Measurements from ENCODE around the gene SPAG6.
A peak's percentile ranks its signal among the peaks of the same experiment; 100 is the strongest.
"Not testable (repeated sequence)": the region's sequence is repeated elsewhere in the genome, so short reads cannot be mapped to it uniquely, and the experiment has no call there.

SPAG6 gene

GRCh38 chr10:22374489-22375126, 29.3 kb downstream of the SPAG6 start:
- DNase-seq = no peak

GRCh38 chr10:22379059-22379458, 33.8 kb downstream of the SPAG6 start:
- DNase-seq = no peak

- DNase-seq = no peak
Measured at GRCh38 chr10:22381262-22381661, 36.0 kb downstream of the SPAG6 start.

GRCh38 chr10:22386503-22386902, 41.2 kb downstream of the SPAG6 start:
- no peak for DNase-seq

- DNase-seq = no peak
Measured at GRCh38 chr10:22389856-22390589, 44.7 kb downstream of the SPAG6 start.

- DNase-seq = no peak
Measured at GRCh38 chr10:22391600-22391999, 46.3 kb downstream of the SPAG6 start.

- not testable (repeated sequence) for DNase-seq
Measured at GRCh38 chr10:22396195-22396594, 50.9 kb downstream of the SPAG6 start.

GRCh38 chr10:22406916-22407315, 61.6 kb downstream of the SPAG6 start:
- DNase-seq = not testable (repeated sequence)

GRCh38 chr10:22410394-22410793, 65.1 kb downstream of the SPAG6 start:
- no peak for DNase-seq

- no peak for DNase-seq
Measured at GRCh38 chr10:22410846-22411245, 65.5 kb downstream of the SPAG6 start.

- DNase-seq = no peak
Measured at GRCh38 chr10:22414146-22414545, 68.8 kb downstream of the SPAG6 start.

- no peak for DNase-seq
Measured at GRCh38 chr10:22415072-22415471, 69.8 kb downstream of the SPAG6 start.

GRCh38 chr10:22417736-22418268, 72.5 kb downstream of the SPAG6 start:
- no peak for DNase-seq

- peak; percentile 55 for DNase-seq
Measured at GRCh38 chr10:22420787-22421517, 75.7 kb downstream of the SPAG6 start.

GRCh38 chr10:22426653-22427052, 81.4 kb downstream of the SPAG6 start:
- DNase-seq = no peak

GRCh38 chr10:22427101-22427500, 81.8 kb downstream of the SPAG6 start:
- no peak for DNase-seq

- no peak for DNase-seq
Measured at GRCh38 chr10:22427890-22428571, 82.7 kb downstream of the SPAG6 start.

- DNase-seq = no peak
Measured at GRCh38 chr10:22429146-22429545, 83.8 kb downstream of the SPAG6 start.

GRCh38 chr10:22429981-22430421, 84.7 kb downstream of the SPAG6 start:
- DNase-seq = no peak

- peak; percentile 95 for DNase-seq
Measured at GRCh38 chr10:22433875-22434274, 88.6 kb downstream of the SPAG6 start.

GRCh38 chr10:22434521-22434920, 89.2 kb downstream of the SPAG6 start:
- peak; percentile 33 for DNase-seq

- DNase-seq = no peak
Measured at GRCh38 chr10:22435650-22436049, 90.4 kb downstream of the SPAG6 start.

GRCh38 chr10:22436526-22436892, 91.2 kb downstream of the SPAG6 start:
- DNase-seq = peak; percentile 34
